HG02678 (cell line): ENCODE data around the gene GPSM1.
"Not testable (repeated sequence)": the region's sequence is repeated elsewhere in the genome, so short reads cannot be mapped to it uniquely, and the experiment has no call there.

ENCODE experiments used
- ATAC-seq: cut with Tn5 transposase; IDR thresholded peaks from one replicate; pipeline ENCODE4 v1.9.1; 2021; ENCODE audit warnings: mild to moderate bottlenecking, moderate library complexity; ENCODE audit not compliant: unreplicated experiment

GPSM1 gene

GRCh38 chr9:136392538-136393449 is 65.5 kb downstream of the GPSM1 start:
- no peak for ATAC-seq

- no peak for ATAC-seq
Measured at GRCh38 chr9:136393531-136393930, 66.2 kb downstream of the GPSM1 start.

- ATAC-seq, result no peak
Measured at GRCh38 chr9:136394312-136395019, 67.1 kb downstream of the GPSM1 start.

GRCh38 chr9:136395020-136395340 is 67.6 kb downstream of the GPSM1 start:
- ATAC-seq, result no peak

GRCh38 chr9:136395345-136396218 is 68.2 kb downstream of the GPSM1 start:
- ATAC-seq, result no peak

GRCh38 chr9:136396219-136396515 is 68.8 kb downstream of the GPSM1 start:
- ATAC-seq, result no peak

- ATAC-seq, result no peak
Measured at GRCh38 chr9:136397643-136398042, 70.3 kb downstream of the GPSM1 start.

- ATAC-seq, result no peak
Measured at GRCh38 chr9:136398286-136398685, 70.9 kb downstream of the GPSM1 start.

- no peak for ATAC-seq
Measured at GRCh38 chr9:136399176-136400037, 72.1 kb downstream of the GPSM1 start.

- ATAC-seq, result peak; percentile 75
Measured at GRCh38 chr9:136400038-136400834, 72.9 kb downstream of the GPSM1 start, which contains the start of gene SNAPC4. TSS of gene SNAPC4 (minus strand) at chr9:136400170. CDS start at chr9:136398428, 1,742 bp downstream.

GRCh38 chr9:136401173-136401922 is 74.0 kb downstream of the GPSM1 start:
- ATAC-seq, result no peak

GRCh38 chr9:136402067-136402466 is 74.7 kb downstream of the GPSM1 start:
- ATAC-seq, result no peak

GRCh38 chr9:136403538-136403914 is 76.2 kb downstream of the GPSM1 start:
- no peak for ATAC-seq

GRCh38 chr9:136403915-136404800 is 76.8 kb downstream of the GPSM1 start:
- no peak for ATAC-seq

- ATAC-seq, result no peak
Measured at GRCh38 chr9:136404801-136405136, 77.4 kb downstream of the GPSM1 start.

GRCh38 chr9:136405481-136405880 is 78.1 kb downstream of the GPSM1 start:
- ATAC-seq, result no peak

- not testable (repeated sequence) for ATAC-seq
Measured at GRCh38 chr9:136405904-136406303, 78.6 kb downstream of the GPSM1 start.

- ATAC-seq, result not testable (repeated sequence)
Measured at GRCh38 chr9:136407061-136407460, 79.7 kb downstream of the GPSM1 start.
